Measurements from ENCODE around the gene ARHGAP24.
"Not testable (repeated sequence)": the region's sequence is repeated elsewhere in the genome, so short reads cannot be mapped to it uniquely, and the experiment has no call there.

DNA sequence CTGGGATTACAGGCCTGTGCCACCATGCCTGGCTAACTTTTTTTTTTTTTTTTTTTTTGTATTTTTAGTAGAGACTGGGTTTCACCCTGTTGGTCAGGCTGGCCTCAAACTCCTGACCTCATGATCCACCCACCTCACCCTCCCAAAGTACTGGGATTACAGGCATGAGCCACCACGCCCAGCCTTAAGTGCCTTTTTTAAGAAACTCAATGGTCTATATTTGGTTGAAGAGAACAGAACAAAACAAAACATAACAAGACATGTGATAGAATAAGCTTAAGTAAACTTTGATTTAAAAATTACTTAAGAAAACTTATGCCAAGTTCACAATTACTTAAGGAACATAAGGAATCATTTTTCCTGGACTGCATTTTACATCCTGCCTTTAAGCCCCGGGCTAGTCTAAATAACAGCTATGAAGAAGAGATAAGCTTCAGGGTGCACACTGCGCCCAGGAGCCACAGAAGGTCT lies 365.1 kb downstream of the ARHGAP24 start:
- TF ChIP-seq, protein P1, sequence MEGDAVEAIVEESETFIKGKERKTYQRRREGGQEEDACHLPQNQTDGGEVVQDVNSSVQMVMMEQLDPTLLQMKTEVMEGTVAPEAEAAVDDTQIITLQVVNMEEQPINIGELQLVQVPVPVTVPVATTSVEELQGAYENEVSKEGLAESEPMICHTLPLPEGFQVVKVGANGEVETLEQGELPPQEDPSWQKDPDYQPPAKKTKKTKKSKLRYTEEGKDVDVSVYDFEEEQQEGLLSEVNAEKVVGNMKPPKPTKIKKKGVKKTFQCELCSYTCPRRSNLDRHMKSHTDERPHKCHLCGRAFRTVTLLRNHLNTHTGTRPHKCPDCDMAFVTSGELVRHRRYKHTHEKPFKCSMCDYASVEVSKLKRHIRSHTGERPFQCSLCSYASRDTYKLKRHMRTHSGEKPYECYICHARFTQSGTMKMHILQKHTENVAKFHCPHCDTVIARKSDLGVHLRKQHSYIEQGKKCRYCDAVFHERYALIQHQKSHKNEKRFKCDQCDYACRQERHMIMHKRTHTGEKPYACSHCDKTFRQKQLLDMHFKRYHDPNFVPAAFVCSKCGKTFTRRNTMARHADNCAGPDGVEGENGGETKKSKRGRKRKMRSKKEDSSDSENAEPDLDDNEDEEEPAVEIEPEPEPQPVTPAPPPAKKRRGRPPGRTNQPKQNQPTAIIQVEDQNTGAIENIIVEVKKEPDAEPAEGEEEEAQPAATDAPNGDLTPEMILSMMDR (IDR thresholded peaks at IDR 0.05; ENCODE audit: poor library complexity): not testable (repeated sequence)
- not testable (repeated sequence) for TF ChIP-seq EZH2phosphoT487 (IDR thresholded peaks at IDR 0.05; ENCODE audit: low read depth, severe bottlenecking, unreplicated experiment); EZH2 (IDR thresholded peaks at IDR 0.05; ENCODE audit: borderline replicate concordance)
